ENCODE results near the gene SERINC3. TPM values are rescaled to one million over a fixed set of nuclear protein-coding genes. Genes with fewer than 3 reads are reported as not detected.

SERINC3 gene
- total RNA-seq, 2 experiments from 2014 or later = 39.5 to 40.2 TPM

DNA sequence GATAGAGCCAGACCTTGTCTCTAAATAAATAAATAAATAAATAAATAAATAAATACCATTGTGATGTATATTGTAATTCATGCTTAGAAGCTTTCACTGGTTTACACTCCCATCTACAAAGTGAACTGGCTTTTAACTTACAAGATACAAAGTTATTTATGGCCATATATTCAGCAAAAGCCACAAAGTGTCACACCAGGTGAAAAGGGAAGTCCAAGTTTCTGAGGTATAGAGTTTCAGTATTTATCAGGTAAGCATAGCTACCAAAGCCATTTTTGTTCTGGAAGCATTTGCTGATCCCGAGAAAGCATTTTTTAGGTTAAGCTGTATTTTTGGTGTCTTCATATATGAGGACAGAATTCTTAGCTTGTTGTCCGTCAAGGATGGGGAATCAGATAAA is 38.4 kb upstream of the SERINC3 start:
- intact Hi-C loops (cut with DNase I, micrococcal nuclease) = no loop called here
- no peaks in the 10 kb centered on the region for H3K36me3 ChIP-seq (ENCODE audit: insufficient read depth, low read length)
- Mint-ChIP-seq H3K27ac (no peak overlapping the region), H3K27me3 (no peaks in the 10 kb centered on the region), H3K4me1 (ENCODE audit: low read depth) (no peaks in the 10 kb centered on the region), H3K4me3 (no peak overlapping the region), H3K9me3 (no peaks in the 10 kb centered on the region), H3K36me3 (ENCODE audit: low read depth) (no peaks in the 10 kb centered on the region)
- H3K4me1 ChIP-seq (ENCODE audit: insufficient read depth, low read length) = no peaks in the 10 kb centered on the region
- no peak overlapping the region for H3K4me3 ChIP-seq (ENCODE audit: low read length)
- no peak overlapping the region for H3K27ac ChIP-seq (ENCODE audit: low read depth in 1 of 2, low read length in 2 of 2)
- ATAC-seq (ENCODE audit: poor library complexity) (no peak), DNase-seq (no peak)
- ChIA-PET CTCF (no interaction called here), POLR2A (no interaction called here)
- no peaks in the 10 kb centered on the region for H3K27me3 ChIP-seq (ENCODE audit: control insufficient read depth in 1 of 2, insufficient read depth in 2 of 2, low read length in 2 of 2)
- TF ChIP-seq, protein P1, sequence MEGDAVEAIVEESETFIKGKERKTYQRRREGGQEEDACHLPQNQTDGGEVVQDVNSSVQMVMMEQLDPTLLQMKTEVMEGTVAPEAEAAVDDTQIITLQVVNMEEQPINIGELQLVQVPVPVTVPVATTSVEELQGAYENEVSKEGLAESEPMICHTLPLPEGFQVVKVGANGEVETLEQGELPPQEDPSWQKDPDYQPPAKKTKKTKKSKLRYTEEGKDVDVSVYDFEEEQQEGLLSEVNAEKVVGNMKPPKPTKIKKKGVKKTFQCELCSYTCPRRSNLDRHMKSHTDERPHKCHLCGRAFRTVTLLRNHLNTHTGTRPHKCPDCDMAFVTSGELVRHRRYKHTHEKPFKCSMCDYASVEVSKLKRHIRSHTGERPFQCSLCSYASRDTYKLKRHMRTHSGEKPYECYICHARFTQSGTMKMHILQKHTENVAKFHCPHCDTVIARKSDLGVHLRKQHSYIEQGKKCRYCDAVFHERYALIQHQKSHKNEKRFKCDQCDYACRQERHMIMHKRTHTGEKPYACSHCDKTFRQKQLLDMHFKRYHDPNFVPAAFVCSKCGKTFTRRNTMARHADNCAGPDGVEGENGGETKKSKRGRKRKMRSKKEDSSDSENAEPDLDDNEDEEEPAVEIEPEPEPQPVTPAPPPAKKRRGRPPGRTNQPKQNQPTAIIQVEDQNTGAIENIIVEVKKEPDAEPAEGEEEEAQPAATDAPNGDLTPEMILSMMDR (IDR thresholded peaks at IDR 0.05) = no peak
- H3K9me3 ChIP-seq (ENCODE audit: control insufficient read depth in 1 of 2, insufficient read depth in 1 of 2, low read length in 2 of 2) = no peaks in the 10 kb centered on the region

DNA sequence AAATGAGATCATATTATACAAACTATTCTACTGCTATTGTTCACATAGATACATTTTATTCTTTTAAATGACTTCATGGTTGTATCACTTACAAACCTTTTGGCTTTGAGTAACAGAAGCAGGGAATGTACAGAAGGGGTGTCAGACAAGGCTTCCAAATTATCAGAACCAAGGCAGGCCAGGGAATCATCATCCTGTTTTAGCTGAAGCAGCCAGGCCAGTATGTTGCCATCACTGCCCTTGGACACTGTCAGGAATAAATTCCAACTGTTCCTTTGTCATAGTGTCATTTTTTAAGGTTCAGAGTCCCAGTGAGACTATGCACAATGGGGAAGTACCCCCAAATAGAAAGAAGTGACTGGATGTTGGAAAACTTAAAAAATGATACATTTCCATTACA is 37.4 kb upstream of the SERINC3 start:
- Mint-ChIP-seq H3K27ac (no peak overlapping the region), H3K27me3 (no peaks in the 10 kb centered on the region), H3K9me3 (no peaks in the 10 kb centered on the region), H3K4me3 (no peak overlapping the region), H3K36me3 (ENCODE audit: low read depth) (no peaks in the 10 kb centered on the region), H3K4me1 (ENCODE audit: low read depth) (no peaks in the 10 kb centered on the region)
- intact Hi-C loops (cut with DNase I, micrococcal nuclease) = no loop called here
- H3K27ac ChIP-seq (ENCODE audit: low read depth in 1 of 2, low read length in 2 of 2) = no peak overlapping the region
- ChIA-PET POLR2A (no interaction called here), CTCF (no interaction called here)
- ATAC-seq (ENCODE audit: poor library complexity) = no peak
- DNase-seq = no peak
- no peaks in the 10 kb centered on the region for H3K27me3 ChIP-seq (ENCODE audit: control insufficient read depth in 1 of 2, insufficient read depth in 2 of 2, low read length in 2 of 2)
- TF ChIP-seq, protein P1 (IDR thresholded peaks at IDR 0.05) = no peak
- H3K4me3 ChIP-seq (ENCODE audit: low read length) = no peak overlapping the region
- no peaks in the 10 kb centered on the region for H3K36me3 ChIP-seq (ENCODE audit: insufficient read depth, low read length)
- no peaks in the 10 kb centered on the region for H3K9me3 ChIP-seq (ENCODE audit: control insufficient read depth in 1 of 2, insufficient read depth in 1 of 2, low read length in 2 of 2)
- no peaks in the 10 kb centered on the region for H3K4me1 ChIP-seq (ENCODE audit: insufficient read depth, low read length)

DNA sequence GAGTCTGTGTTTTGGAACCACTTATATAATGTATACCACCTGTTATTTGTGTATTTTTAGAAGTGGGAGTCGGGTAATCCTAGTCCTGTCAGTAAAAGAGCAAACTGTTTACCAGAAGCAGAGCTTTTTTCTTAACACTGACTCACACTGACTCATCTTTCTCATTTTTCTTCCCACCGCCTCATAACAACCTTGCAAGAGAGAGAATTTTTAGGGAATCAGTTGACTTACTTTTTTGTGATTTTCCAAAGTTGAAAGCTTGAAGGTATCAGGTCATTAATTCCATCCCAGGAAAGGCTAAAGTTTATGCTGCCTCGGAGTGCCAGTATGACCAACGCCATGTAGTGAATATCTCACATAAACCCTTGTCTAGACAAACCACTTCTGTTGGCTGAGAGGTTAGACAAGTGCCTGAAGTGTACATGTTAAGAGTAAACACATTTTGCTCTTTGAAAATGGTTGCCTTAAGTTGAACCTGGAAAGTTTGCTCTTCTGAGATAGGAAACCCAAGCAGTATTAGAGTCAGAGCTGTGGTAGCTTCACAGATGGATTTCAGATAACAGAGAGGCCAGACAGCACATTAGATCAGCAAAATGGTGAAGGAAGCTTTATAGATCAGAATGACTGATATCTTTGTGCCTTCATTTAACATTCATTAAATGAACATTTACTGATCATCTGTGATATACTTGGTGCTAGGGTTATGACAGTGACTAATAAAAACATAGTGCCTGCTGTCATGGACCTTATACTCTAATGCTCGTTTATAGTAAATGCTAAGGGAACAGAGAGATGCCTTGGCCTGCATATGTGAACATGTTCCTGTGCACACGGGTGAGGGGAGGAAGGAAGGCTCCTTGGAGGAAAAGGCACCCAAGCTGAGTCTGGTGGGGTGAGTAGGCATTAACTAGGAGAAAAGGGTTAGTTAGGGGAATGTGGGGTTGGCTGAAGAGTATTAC is 31.4 kb upstream of the SERINC3 start:
- Mint-ChIP-seq H3K4me1 (ENCODE audit: low read depth) (peaks cover 9% of the 10 kb centered on the region), H3K27ac (peak overlapping the region; percentile 52), H3K27me3 (no peaks in the 10 kb centered on the region), H3K4me3 (no peak overlapping the region), H3K9me3 (no peaks in the 10 kb centered on the region), H3K36me3 (ENCODE audit: low read depth) (no peaks in the 10 kb centered on the region)
- POLR2A ChIA-PET = no interaction called here
- Histone ChIP-seq H3K4me1 (ENCODE audit: insufficient read depth, low read length) (no peaks in the 10 kb centered on the region), H3K27me3 (ENCODE audit: control insufficient read depth in 1 of 2, insufficient read depth in 2 of 2, low read length in 2 of 2) (no peaks in the 10 kb centered on the region), H3K36me3 (ENCODE audit: insufficient read depth, low read length) (no peaks in the 10 kb centered on the region), H3K9me3 (ENCODE audit: control insufficient read depth in 1 of 2, insufficient read depth in 1 of 2, low read length in 2 of 2) (no peaks in the 10 kb centered on the region), H3K4me3 (ENCODE audit: low read length) (no peak overlapping the region), H3K27ac (ENCODE audit: low read depth in 1 of 2, low read length in 2 of 2) (no peak overlapping the region)
- DNase-seq = no peak
- intact Hi-C loops (cut with DNase I, micrococcal nuclease) = no loop called here
- TF ChIP-seq, protein P1 (IDR thresholded peaks at IDR 0.05) = no peak
- CTCF ChIA-PET = interaction anchor here (1.0 to 1.4 kb wide), 2 partner anchors 13 to 32 kb away, joined by 3 to 5 read pairs; partner anchors contain the start of gene SERINC3
- ATAC-seq (ENCODE audit: poor library complexity) = peak; percentile 71
